NOMO-1 treated with dmso at 0.1 percent for 144 hours (cell line): ENCODE data around the gene HPS3.
"Not testable (repeated sequence)": the region's sequence is repeated elsewhere in the genome, so short reads cannot be mapped to it uniquely, and the experiment has no call there.

Experiments
- DNase-seq: peaks from one replicate; lab custom pipeline; 2025; ENCODE audit not compliant: unreplicated experiment; lab: John Stamatoyannopoulos, UW

The HPS3 gene

DNA sequence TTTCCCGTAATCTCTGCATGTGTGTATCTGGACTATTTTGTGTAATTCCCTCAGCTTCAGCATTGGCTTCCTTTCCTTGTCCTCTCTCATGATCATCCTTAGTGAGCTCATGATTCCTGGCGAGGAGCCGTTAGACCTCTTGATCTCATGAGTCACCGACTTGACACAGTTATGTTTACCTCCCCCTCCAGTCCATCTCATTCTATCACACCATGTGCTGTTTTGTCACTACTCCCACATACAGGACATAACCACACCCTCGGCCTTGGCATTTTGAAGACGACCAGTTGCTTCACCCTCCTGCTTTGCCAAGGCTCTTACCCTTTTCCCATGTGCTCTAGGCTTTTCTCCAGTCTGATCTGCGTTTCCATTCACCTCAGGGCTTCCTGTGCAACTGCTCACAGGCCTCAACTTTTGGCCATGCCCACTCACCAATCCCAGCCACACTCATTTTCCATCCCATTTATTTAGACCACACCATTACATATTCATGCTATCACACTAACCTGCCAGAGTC, 50.7 kb downstream of the HPS3 start:
- DNase-seq: no peak

GRCh38 chr3:149181182-149181581, 51.7 kb downstream of the HPS3 start:
- no peak for DNase-seq

GRCh38 chr3:149186219-149186618, 56.8 kb downstream of the HPS3 start:
- DNase-seq: no peak

GRCh38 chr3:149186721-149187120, 57.3 kb downstream of the HPS3 start:
- no peak for DNase-seq

DNA sequence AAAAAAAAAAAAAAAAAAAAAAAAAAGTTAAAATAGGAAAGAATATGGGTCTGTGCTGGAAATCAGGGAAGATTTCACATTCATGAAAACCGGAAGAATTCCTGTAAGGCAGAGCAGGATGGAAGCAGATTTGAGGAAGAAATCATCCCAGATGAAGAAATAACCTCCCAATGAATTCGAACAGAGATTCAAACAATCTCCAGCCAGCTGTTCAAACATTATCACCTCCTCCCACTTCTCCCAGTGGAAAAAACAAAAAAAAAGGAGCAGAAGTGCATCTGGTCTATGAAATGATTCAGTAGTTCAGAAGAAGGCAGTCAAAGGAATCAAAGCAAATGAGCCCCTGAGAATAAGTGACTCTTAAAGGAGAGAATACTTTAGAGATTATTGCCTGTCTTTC, 59.1 kb downstream of the HPS3 start:
- no peak for DNase-seq

- no peak for DNase-seq
Measured at GRCh38 chr3:149195221-149195620, 65.8 kb downstream of the HPS3 start.

- not testable (repeated sequence) for DNase-seq
Measured at GRCh38 chr3:149196805-149197592, 67.6 kb downstream of the HPS3 start.

GRCh38 chr3:149197669-149198068, 68.2 kb downstream of the HPS3 start:
- DNase-seq: no peak

GRCh38 chr3:149198611-149199010, 69.2 kb downstream of the HPS3 start:
- no peak for DNase-seq

DNA sequence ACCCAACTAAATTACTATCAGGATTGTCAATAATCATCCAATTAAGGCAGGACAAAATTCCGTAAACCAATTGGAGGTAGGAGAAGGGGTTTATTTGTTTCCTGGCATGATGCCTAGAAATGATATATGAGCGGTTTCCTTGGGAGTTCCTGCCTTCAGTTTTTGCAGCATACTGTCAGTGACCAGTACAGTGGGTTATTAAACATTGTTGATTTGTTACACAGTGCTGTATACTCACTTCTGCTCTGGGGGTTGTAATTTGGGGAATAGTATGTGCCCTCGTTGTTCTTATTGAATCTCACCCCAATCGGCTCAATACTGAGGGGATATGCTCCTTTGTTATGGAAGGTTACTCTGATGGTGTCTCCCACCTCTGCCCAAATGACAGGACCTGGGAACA, 70.0 kb downstream of the HPS3 start:
- DNase-seq: no peak

- peak; percentile 92 for DNase-seq
Measured at GRCh38 chr3:149203758-149204157, 74.3 kb downstream of the HPS3 start.

DNA sequence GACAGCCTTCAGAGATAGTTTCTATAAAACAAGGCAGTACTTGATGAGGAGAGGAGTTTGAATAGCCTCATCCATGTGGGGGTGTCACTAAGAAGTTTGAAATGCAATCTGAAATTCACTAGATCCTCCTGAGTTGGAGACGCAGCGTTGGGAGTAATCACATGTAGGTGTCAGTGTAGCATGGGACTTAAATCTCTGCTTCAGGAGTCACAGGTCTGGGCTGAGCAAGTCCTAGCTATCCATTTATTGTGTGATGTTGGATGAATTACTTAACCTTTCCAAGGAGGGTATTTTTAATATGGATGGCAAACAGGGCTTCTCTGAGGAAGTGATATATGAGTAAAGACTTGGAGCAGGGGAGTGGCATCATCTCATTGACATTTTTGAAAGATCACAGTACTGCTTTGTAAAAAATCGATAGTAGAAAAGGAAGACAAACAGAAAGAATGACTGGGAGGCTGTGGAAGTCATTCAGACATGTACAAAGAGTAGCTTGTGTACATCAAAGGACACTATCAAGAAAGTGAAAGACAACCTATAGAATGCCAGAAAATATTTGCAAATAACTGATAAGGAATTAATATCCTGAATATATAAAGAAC, 75.1 kb downstream of the HPS3 start:
- no peak for DNase-seq

DNA sequence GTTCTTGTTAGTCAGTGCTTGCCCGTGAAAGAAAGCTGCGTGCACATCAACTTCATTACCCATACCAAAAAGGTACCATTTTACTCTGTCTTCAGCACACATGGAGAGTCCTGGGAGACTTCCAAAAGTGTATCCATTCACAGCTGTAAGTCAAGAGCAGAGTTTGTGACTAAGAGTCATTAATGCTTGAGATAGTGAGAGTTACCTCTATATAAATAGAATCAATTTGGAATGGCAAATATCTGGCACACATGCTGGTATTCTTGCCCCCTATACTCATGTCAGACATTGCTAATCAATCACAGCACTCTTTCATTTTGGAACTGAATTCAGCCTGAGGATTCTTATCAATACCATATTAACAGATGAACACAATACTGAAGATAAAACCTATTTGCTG, 78.0 kb downstream of the HPS3 start:
- no peak for DNase-seq

- no peak for DNase-seq
Measured at GRCh38 chr3:149209431-149209830, 80.0 kb downstream of the HPS3 start.

- no peak for DNase-seq
Measured at GRCh38 chr3:149212386-149212785, 82.9 kb downstream of the HPS3 start.

DNA sequence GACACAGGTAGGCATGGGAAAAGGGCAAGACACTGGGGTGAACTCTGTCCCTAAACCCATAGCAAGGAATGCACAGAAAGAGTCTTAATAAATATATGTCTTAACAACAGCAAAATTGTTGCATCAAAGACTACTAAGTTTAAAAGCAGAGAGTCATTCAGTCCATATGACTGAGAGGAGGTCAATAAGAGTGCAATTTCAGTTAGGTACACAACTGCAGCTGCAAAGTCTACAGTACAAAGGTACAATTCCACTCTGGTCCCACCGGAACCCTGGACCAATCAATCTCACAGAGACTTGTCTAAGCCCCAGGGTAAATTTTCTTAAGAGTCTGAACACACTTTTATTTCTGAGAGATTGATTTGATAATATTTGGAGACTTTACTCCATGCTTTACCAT, 85.3 kb downstream of the HPS3 start:
- no peak for DNase-seq

GRCh38 chr3:149215515-149215914, 86.1 kb downstream of the HPS3 start:
- DNase-seq: no peak

DNA sequence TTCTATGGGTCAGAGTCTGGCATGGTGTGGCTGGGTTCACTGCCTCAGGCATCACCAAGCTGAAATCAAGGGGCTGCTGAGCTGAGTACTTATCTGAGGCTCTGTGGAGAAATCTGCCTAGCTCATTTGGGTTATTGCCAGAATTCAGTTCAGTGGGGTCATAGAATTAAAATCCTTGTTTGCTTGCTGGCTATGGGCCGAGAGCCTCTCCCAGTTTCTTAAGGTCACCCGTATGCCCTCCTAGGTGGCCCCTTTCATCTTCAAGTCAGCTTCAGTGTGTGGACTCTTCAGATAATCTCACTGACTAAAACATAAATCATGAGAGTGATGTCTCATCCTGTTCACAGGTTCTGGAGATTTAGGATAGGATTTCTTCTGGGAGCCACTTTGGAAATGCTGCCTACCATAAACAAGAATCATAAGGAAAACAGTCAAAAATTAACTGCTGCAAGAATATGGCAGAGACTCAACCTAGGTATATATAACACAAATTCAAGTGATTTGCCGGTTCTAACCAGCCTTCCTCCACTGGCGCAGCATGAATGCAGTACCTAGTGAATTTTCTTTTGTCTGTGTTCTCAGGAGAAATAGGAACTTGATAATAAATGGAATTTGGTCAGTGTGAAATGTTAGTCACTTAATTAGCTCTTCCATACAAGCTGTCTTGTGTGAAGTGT, 86.9 kb downstream of the HPS3 start:
- no peak for DNase-seq

- no peak for DNase-seq
Measured at GRCh38 chr3:149217347-149217746, 87.9 kb downstream of the HPS3 start.

- not testable (repeated sequence) for DNase-seq
Measured at GRCh38 chr3:149219380-149220121, 90.1 kb downstream of the HPS3 start.

GRCh38 chr3:149221783-149222517, 92.5 kb downstream of the HPS3 start, which contains the start of gene CP:
Gene CP (minus strand): TSS chr3:149221829. CDS start chr3:149221792, 37 bp downstream.
- DNase-seq: no peak
